Chondrocyte (in vitro differentiated cells): ENCODE results near the gene HPCAL4. TPM values are rescaled to one million over a fixed set of nuclear protein-coding genes. Genes with fewer than 3 reads are reported as not detected.
A peak's percentile ranks its signal among the peaks of the same experiment; 100 is the strongest.

Experiments
- DNase-seq: peaks from one replicate; pipeline ENCODE4 v3.0.0; 2021; ENCODE audit warnings: mixed read lengths, low spot score
- H3K27ac Mint-ChIP-seq: one replicate; pipeline ENCODE4 v1.8.0; 2021; ENCODE audit warnings: mild to moderate bottlenecking, moderate library complexity, mixed read lengths; ENCODE audit not compliant: unreplicated experiment
- H3K27me3 Mint-ChIP-seq: 2 replicates; pipeline ENCODE4 v1.8.0; 2021; ENCODE audit warnings: low read depth, mixed read lengths
- H3K36me3 Mint-ChIP-seq: 2 replicates; pipeline ENCODE4 v1.8.0; 2021; ENCODE audit warnings: low read depth, mixed read lengths
- H3K4me1 Mint-ChIP-seq: 2 replicates; pipeline ENCODE4 v1.8.0; 2021; ENCODE audit warnings: low read depth, mild to moderate bottlenecking, mixed read lengths
- H3K4me3 Mint-ChIP-seq: one replicate; pipeline ENCODE4 v1.8.0; 2021; ENCODE audit warnings: mild to moderate bottlenecking, moderate library complexity, mixed read lengths; ENCODE audit not compliant: unreplicated experiment
- H3K9me3 Mint-ChIP-seq: 2 replicates; pipeline ENCODE4 v1.8.0; 2021; ENCODE audit warnings: low read depth, mixed read lengths
- total RNA-seq: library from RNA; stranded (reverse); gene quantifications from 3 replicates; pipeline ENCODE4 v1.2.1, GENCODE V29; 2021
- TF ChIP-seq, protein P1 (sequence below): fragments of 200-600 bp; sonication (generic); IDR thresholded peaks from 2 replicates; pipeline ENCODE4 v1.5.0; 2021; ENCODE audit warnings: antibody characterized with exemption, mild to moderate bottlenecking, moderate library complexity

Gene HPCAL4
- total RNA-seq, 1 donor from 2014 or later = not detected

DNA sequence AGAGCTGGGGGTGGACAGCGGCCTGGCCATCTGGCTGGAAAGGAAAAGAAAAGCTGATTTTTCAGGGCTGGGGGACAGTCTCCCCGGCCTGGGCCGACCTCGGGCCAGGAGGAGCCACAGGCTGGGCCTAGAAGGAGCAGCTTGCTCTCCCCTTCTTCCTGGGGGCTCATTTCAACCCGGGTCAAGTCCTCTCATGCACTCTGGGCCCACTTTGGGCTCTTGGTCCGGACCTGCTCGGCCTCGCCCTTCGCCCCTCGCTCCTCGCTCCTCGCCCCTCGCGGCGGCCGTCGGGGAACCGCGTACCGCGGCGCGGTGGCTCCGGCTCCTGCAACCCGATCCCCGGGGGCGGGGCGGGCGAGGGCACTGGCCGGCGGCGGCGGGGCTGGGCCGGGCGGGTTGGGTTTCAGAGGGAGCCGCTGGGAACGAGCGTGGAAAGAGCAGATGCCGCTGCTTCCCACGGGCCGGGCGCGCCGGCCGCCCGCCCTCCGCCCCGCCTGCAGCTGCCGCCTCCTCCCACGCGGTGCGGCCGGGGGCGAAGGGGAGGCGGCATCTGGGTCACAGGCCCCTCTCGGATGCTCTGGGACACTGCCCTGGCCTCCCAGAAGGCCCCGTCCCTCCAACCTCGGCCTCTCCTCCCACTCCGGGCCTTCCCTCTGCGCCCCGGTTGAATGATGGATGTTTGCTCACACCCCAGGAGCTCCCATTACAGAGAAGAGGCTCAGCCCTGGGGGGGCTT, 58.4 kb downstream of the HPCAL4 start:
- TF ChIP-seq, protein P1, sequence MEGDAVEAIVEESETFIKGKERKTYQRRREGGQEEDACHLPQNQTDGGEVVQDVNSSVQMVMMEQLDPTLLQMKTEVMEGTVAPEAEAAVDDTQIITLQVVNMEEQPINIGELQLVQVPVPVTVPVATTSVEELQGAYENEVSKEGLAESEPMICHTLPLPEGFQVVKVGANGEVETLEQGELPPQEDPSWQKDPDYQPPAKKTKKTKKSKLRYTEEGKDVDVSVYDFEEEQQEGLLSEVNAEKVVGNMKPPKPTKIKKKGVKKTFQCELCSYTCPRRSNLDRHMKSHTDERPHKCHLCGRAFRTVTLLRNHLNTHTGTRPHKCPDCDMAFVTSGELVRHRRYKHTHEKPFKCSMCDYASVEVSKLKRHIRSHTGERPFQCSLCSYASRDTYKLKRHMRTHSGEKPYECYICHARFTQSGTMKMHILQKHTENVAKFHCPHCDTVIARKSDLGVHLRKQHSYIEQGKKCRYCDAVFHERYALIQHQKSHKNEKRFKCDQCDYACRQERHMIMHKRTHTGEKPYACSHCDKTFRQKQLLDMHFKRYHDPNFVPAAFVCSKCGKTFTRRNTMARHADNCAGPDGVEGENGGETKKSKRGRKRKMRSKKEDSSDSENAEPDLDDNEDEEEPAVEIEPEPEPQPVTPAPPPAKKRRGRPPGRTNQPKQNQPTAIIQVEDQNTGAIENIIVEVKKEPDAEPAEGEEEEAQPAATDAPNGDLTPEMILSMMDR = no peak
- peak overlapping the region; percentile 66 for H3K4me3 Mint-ChIP-seq
- H3K4me1 Mint-ChIP-seq = peaks cover 78% of the 10 kb centered on the region
- H3K36me3 Mint-ChIP-seq = peaks cover 31% of the 10 kb centered on the region
- peak overlapping the region; percentile 87 for H3K27ac Mint-ChIP-seq
- DNase-seq = no peak
- H3K27me3 Mint-ChIP-seq = no peaks in the 10 kb centered on the region
- no peaks in the 10 kb centered on the region for H3K9me3 Mint-ChIP-seq

- H3K9me3 Mint-ChIP-seq = no peaks in the 10 kb centered on the region
These were observed 58.9 kb downstream of the HPCAL4 start for GRCh38 chr1:39632323-39632681.

DNA sequence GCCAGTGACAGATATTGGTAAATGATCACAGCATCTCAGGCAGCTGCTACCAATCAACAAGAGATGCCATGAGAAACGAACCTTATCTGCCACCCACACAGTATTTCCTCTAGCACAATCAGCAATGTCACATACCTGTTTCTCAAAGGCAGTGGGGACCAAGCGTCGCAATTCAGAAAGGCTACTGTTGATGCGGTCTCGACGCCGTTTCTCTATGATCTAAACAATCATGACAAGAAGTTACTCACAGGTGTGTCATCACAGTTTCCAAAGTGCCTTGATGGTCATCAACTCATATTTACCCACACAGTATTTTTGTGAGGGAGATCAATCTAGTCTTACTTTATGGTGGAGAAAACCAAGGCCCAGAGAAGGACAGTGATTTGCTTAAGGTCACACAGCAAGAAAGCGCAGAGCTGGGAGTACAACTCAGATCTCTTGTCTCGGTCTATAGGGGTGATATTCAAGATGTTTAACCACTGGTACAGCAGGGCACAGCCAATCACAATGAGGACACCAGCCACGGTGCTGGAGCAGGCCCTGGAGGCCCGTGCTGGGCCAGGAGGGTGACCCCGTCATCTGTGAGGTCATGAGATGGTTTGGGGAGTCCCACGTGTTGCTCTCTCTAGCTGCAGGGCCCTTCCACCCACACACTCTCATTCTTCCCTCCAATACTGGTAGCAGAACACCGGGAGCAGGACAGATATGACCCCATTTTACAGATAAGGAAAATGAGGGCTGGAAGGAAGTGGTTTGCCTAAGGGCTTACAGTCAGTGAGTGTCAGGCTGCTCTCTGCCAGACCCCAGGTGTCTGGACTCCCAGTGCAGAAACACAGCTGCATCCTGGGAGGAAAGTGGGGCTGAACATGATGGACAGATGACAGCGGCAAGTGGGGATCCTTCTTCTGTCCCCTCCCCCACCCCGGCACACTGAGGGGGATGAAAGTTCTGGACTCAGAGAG, 59.6 kb downstream of the HPCAL4 start:
- H3K4me3 Mint-ChIP-seq = peak overlapping the region; percentile 37
- H3K27ac Mint-ChIP-seq = peak overlapping the region; percentile 38
- H3K27me3 Mint-ChIP-seq = no peaks in the 10 kb centered on the region

More at GRCh38 chr1:39632323-39632681, 58.9 kb downstream of the HPCAL4 start:
- Mint-ChIP-seq H3K27ac (peak overlapping the region; percentile 38), H3K36me3 (peaks cover 35% of the 10 kb centered on the region), H3K4me3 (peak overlapping the region; percentile 37), H3K4me1 (peaks cover 78% of the 10 kb centered on the region), H3K27me3 (no peaks in the 10 kb centered on the region)
- TF ChIP-seq, protein P1 = no peak
- no peak for DNase-seq

DNA sequence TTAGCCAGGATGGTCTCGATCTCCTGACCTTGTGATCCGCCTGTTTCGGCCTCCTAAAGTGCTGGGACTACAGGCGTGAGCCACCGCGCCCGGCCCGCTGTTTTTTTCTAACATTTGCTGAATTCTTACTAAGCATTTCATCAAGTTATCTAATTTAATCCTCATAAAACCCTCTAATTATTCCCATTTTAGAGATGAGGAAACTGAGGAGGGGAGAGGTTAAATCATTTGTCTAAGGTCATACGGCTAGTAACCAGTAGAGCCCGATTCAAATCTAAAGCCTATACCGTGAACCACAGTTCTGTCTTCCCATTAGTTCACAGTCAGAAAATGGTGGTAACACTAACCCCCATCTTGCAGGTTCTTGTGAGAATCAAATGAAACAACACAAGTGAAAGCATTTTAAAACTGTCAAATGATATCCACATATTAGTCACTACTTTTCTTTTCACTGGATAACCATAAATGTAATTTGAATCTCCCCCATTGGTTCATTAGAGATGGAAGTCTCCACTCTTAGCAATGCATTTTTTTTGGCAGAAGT, 62.4 kb downstream of the HPCAL4 start:
- no peaks in the 10 kb centered on the region for H3K9me3 Mint-ChIP-seq
- H3K4me3 Mint-ChIP-seq = no peak overlapping the region
- peaks cover 73% of the 10 kb centered on the region for H3K4me1 Mint-ChIP-seq
- DNase-seq = no peak
- TF ChIP-seq, protein P1 = no peak
- no peak overlapping the region for H3K27ac Mint-ChIP-seq
- H3K36me3 Mint-ChIP-seq = peaks cover 41% of the 10 kb centered on the region
- H3K27me3 Mint-ChIP-seq = no peaks in the 10 kb centered on the region

More for the DNA sequence above, 59.6 kb downstream of the HPCAL4 start:
- Mint-ChIP-seq H3K36me3 (peaks cover 35% of the 10 kb centered on the region), H3K4me1 (peaks cover 78% of the 10 kb centered on the region), H3K9me3 (no peaks in the 10 kb centered on the region)
- no peak for DNase-seq
- TF ChIP-seq, protein P1 = no peak

Other genes starting within 250 kb of the HPCAL4 start
- 0.12 TPM in 1 of 3 replicates, not detected in the others for gene BMP8A, start 199.8 kb downstream of the HPCAL4 start, total RNA-seq
- 240 to 256 TPM (median 243 TPM) in 3 replicates for gene PABPC4, start 114.6 kb downstream of the HPCAL4 start, total RNA-seq
- gene HEYL, start 51.8 kb downstream of the HPCAL4 start, total RNA-seq = 11.8 to 65.1 TPM (median 63.2 TPM) in 3 replicates
- gene NT5C1A, start 19.3 kb downstream of the HPCAL4 start, total RNA-seq = 0.31 to 0.32 TPM in 2 of 3 replicates, not detected in the other
- 31.5 to 32.7 TPM (median 32.6 TPM) in 3 replicates for gene PPIE, start 47.4 kb upstream of the HPCAL4 start, total RNA-seq
- gene OXCT2, start 79.9 kb upstream of the HPCAL4 start, total RNA-seq = 0.29 to 0.72 TPM in 2 of 3 replicates, not detected in the other
- 0.07 to 0.25 TPM (median 0.18 TPM) in 3 replicates for gene BMP8B, start 97.4 kb upstream of the HPCAL4 start, total RNA-seq
- 9.3 to 12.3 TPM (median 10.7 TPM) in 3 replicates for gene TRIT1, start 192.1 kb upstream of the HPCAL4 start, total RNA-seq
- 0.29 to 0.62 TPM (median 0.47 TPM) in 3 replicates for gene MYCL, start 210.5 kb upstream of the HPCAL4 start, total RNA-seq